Stimulated activated naive CD8-positive, alpha-beta T cell treated with anti-CD3 and anti-CD28 coated beads, Interleukin-15, Interleukin-2, amounts not matched to agents 100 U/mL and 50 U/mL, for 24 hours (primary cell): Measurements from ENCODE around the gene NT5C.
"Not testable (repeated sequence)": the region's sequence is repeated elsewhere in the genome, so short reads cannot be mapped to it uniquely, and the experiment has no call there.

ENCODE experiments used
- ATAC-seq: fragments of 150-1000 bp; cut with Tn5 transposase; one replicate; pipeline ENCODE4 v1.10.0; 2021
- DNase-seq: peaks from one replicate; pipeline ENCODE4 v3.0.0; 2021

Gene NT5C

GRCh38 chr17:75144816-75145512, 13.4 kb upstream of the NT5C start:
- no peak for ATAC-seq
- DNase-seq, result no peak

- ATAC-seq, result no peak
- DNase-seq, result no peak
These were observed 10.9 kb upstream of the NT5C start for GRCh38 chr17:75142236-75142971.

GRCh38 chr17:75138519-75138918, 7.0 kb upstream of the NT5C start:
- ATAC-seq, result no peak
- DNase-seq, result no peak

- not testable (repeated sequence) for ATAC-seq, DNase-seq
These were observed 6.2 kb upstream of the NT5C start for GRCh38 chr17:75137762-75138161.

- DNase-seq (no peak), ATAC-seq (no peak)
These were observed 4.4 kb upstream of the NT5C start for GRCh38 chr17:75135946-75136345.

GRCh38 chr17:75135452-75135851, 3.9 kb upstream of the NT5C start:
- DNase-seq (no peak), ATAC-seq (no peak)

- not testable (repeated sequence) for ATAC-seq, DNase-seq
These were observed 2.2 kb upstream of the NT5C start for GRCh38 chr17:75133607-75134347.

- no peak for ATAC-seq
- DNase-seq, result no peak
These were observed 1.5 kb upstream of the NT5C start for GRCh38 chr17:75133001-75133400.

GRCh38 chr17:75132018-75133000, 767 bp upstream of the NT5C start:
- not testable (repeated sequence) for ATAC-seq, DNase-seq

- ATAC-seq (peak; percentile 55), DNase-seq (peak; percentile 61)
These were observed 787 bp downstream of the NT5C start for GRCh38 chr17:75130632-75131277.

- ATAC-seq (no peak), DNase-seq (no peak)
These were observed 1.4 kb downstream of the NT5C start for GRCh38 chr17:75130059-75130631.

GRCh38 chr17:75129576-75129975, 2.0 kb downstream of the NT5C start:
- DNase-seq, result no peak
- ATAC-seq, result no peak

GRCh38 chr17:75128694-75129505, 2.6 kb downstream of the NT5C start:
- no peak for DNase-seq
- no peak for ATAC-seq

GRCh38 chr17:75127936-75128335, 3.6 kb downstream of the NT5C start:
- not testable (repeated sequence) for ATAC-seq

GRCh38 chr17:75126954-75127353, 4.6 kb downstream of the NT5C start:
- DNase-seq (no peak), ATAC-seq (no peak)

More at GRCh38 chr17:75127936-75128335, 3.6 kb downstream of the NT5C start:
- DNase-seq, result not testable (repeated sequence)

GRCh38 chr17:75125984-75126383, 5.6 kb downstream of the NT5C start:
- ATAC-seq (no peak), DNase-seq (no peak)

GRCh38 chr17:75124819-75125162, 6.8 kb downstream of the NT5C start:
- DNase-seq (no peak), ATAC-seq (no peak)

- DNase-seq (peak; percentile 69), ATAC-seq (peak; percentile 90)
These were observed 7.3 kb downstream of the NT5C start for GRCh38 chr17:75124041-75124818.

GRCh38 chr17:75118307-75118706, 13.2 kb downstream of the NT5C start:
- DNase-seq (no peak), ATAC-seq (no peak)
